HG02588 (cell line): ENCODE data around the gene KRTAP10-4.
"Not testable (repeated sequence)": the region's sequence is repeated elsewhere in the genome, so short reads cannot be mapped to it uniquely, and the experiment has no call there.

Source experiments
- ATAC-seq: cut with Tn5 transposase; IDR thresholded peaks from one replicate; pipeline ENCODE4 v1.9.1; 2021; ENCODE audit warnings: mild to moderate bottlenecking, moderate library complexity; ENCODE audit not compliant: unreplicated experiment

Gene KRTAP10-4

DNA sequence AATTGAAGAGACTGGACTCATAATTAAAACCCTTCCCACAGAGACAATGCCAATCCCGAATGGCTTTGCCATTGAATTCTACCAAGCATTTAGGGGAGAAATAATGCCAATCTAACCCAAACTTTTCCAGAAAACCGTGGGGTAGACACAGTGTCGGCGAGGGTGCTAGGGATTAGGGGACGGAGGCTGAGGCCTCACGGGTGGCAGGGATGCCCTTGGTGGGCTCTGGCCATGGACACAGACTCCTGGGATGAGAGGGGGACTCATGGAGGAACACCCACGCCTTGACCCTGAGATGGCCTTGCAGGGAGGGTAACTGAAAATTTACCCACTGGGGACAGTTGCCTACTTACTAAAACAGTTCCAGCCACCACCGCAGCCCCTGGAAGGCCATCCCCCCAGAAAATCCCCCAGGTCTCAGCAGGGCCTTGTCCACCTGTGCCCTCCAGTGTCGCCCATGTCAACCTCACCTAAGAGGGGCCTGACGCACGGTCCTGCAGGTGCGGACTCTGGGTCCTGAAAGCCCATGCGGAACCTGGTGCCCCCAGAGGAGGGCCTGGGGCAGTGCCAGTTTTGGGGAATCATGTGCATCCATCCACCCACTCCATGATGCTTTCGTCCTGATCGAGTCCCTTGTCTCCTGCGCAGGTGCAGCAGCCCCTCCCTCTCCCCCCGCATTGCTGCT lies 5.0 kb downstream of the KRTAP10-4 start:
- no peak for ATAC-seq

DNA sequence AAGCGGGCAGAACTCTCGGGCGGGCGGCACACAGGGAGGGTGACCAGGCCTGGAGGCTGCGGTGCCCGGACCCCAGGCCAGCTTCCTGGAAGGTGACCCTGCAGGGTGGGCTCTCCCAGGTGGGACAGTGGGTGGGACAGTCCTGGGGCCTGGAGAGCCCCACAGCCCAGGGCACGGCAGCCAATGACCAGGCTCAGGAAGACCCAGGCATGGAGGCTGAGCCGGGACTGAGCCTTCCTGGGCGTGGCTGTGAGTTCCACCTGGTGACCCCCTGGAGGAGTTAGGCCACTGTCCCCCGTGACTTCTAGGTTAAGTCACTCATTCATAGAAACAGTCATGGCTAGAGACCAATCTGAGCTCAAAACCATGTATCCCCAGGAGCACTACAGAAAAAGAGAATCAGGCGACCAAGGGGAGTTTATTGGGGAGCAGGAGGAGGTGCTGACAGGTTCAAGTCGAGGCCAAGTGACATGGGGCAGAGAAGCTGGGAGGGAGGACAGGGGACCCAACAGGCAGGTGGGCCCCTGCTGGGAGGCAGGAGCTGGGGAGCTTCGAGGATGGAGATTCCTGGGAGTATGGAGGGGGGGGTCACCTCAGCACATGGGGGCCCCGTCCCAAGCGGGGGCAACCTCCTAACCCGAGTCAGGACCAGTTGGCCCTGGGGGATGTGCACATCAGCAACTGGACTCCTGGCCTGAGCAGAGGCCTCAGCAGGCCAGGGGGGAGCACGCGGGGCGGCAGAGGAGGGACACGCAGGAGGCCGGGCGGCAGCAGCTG lies 5.7 kb downstream of the KRTAP10-4 start:
- no peak for ATAC-seq

DNA sequence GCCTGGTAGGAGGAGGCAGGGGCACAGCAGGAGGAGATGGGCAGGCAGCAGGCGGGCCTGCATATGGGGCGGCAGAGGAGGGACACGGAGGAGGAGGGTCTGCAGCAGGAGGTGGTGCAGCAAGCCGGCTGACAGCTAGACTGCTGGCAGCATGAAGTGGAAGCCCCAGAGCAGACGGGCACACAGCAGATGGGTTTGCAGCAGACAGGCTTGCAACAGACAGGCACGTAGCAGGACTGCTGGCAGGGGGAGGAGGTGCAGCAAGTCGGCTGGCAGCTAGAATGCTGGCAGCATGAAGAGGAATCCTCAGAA lies 6.3 kb downstream of the KRTAP10-4 start:
- ATAC-seq: no peak

DNA sequence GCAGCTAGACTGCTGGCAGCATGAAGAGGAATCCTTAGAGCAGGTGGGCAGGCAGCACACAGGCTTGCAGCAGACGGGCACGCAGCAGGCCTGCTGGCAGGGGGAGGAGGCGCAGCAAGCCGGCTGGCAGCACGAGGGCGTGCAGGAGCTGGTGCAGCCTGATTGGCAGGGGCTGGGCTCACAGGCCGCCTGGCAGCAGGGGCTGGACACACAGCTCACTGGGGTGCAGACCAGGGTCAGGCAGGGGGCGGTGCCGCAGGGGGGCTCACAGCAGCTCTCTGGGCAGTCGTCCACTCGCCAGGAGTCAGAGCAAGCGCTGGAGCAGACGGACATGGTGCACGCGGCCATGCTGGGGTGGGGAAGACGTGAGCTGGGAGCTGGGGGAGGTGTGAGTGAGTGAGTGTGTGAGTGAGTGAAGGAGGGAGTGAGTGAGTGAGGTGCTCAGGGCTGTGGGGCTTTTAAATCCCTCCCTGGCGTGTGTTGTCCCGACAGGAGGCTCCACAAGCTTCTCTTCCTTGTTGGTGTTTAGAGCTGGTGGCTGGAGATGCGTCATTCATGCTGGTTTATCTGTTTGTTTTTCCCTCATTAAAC lies 6.8 kb downstream of the KRTAP10-4 start, which contains the start of gene KRTAP10-5:
KRTAP10-5 (minus strand) TSS at position 374 of the 591 bp plus-strand sequence; CDS start at position 348, 26 bp downstream.
- not testable (repeated sequence) for ATAC-seq

DNA sequence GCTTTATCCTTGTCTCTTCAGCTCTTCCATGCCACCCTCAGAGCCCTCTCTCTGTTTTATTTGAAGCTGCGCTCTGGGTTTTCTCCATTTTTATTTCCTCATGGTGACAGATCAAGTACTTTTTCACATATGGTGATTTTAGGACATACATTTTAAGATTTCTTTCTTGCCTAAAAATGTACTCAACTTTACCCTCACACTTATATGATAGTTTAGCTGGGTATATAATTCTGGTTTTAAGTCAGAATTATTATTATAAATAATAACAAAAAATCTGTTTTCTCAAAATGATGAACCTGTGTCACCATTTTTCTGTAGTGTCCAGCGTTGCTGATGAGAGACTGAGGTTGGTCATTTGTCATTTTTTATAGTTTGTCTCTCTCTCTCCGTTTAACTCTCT lies 7.6 kb downstream of the KRTAP10-4 start:
- ATAC-seq: no peak

DNA sequence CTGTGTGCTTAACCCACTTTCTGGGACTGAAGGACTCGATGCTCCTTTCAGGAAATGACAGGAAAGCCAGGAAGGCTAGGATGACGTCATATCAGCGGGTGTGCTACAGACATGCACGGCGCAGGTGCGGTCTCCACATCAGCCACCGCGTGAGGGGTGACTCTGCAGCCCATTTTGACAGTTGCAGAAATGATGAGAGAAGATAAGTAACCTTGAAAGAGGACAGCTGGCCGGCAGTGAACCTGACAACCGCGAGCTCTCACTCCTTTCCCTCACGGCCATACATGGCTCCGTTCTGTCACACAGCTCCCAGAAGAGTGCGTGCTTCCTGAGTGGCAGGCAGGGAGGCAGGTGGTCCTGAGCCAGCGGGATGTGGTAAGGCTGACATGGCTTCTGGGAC lies 8.5 kb downstream of the KRTAP10-4 start:
- no peak for ATAC-seq

DNA sequence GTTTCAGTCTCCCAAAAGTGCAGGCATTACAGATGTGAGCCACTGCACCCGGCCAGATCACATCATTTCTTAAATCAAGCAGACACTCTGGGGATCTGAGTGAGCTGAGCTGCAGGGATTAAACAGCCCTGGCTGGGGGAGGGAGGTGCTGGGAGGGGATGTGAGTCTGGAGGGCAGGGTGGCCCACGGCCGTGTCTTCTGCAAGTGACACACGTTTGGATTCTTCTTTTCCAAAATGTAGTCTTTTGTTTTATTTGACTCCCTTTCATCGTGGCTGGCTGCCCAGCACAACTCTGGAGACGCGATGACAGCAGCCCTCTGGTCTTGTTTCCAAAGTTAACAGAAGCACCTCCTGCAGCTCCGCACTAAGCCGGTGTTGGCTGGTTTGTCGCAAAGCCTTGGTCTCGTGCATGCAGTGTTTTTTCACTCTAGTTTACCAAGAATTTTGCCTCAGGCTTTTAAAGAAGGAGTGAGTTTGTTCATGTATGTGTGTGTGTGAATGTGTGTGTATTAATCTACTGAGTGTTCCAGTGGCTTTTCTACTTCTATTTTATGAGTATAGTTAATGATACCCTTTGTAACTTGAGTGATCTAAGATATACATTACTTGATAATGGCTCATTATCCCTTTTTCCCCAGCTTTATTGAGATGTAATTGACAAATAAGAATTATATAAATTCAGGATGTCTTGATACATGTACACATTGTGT lies 9.7 kb downstream of the KRTAP10-4 start:
- no peak for ATAC-seq

DNA sequence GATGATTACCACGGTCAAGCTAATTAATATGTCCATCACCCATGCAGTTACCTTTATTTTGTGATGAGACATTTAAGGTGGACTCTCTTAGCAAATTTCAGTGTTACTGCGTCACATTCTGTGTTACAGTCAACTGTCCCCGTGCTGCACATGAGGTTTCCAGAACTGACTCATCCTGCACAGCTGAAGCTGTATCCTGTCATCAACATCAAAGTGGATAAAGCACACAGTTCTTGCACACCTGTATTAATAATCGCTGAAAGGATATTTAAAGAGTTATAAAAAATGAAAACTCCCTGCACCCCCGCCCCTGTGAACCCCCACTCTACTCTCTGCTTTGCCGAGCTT lies 10.2 kb downstream of the KRTAP10-4 start:
- no peak for ATAC-seq

DNA sequence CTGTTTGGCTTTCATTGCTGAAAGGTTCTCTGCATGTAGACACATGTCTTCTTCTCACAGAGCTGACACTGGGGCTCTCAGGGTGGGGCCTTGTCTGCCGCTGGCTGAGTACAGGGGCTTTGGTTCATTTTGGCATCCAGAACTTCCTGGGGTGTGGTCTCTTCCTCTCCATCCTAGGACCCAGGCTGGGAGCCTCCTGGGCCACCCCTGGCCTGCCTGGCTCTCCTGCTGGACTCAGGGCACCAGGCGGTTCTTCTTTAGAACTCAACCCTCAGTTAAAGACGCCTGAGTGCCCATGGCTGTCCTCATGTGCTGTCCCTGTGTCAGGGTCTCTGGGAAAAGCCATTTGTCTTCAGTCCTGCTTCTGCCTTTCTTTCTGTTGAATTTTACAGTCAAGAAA lies 12.4 kb downstream of the KRTAP10-4 start:
- ATAC-seq: no peak

DNA sequence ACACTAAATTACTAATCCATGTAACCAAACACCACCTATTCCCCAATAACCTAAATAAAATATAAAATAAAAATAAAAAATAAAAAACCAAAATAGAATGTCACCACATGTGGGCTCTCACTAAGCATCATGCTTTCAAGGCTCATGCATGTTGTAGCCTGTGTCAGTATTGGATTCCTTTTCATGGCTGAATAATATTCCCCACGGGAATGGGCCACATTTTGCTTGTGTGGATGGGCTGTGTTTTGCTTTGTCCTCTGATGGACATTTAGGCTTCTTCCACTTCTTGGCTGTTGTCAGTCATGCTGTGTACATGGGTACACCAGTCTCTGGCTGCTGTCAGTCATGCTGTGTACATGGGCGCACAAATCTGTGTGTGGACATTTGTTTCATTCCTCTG lies 15.6 kb downstream of the KRTAP10-4 start:
- ATAC-seq: no peak

DNA sequence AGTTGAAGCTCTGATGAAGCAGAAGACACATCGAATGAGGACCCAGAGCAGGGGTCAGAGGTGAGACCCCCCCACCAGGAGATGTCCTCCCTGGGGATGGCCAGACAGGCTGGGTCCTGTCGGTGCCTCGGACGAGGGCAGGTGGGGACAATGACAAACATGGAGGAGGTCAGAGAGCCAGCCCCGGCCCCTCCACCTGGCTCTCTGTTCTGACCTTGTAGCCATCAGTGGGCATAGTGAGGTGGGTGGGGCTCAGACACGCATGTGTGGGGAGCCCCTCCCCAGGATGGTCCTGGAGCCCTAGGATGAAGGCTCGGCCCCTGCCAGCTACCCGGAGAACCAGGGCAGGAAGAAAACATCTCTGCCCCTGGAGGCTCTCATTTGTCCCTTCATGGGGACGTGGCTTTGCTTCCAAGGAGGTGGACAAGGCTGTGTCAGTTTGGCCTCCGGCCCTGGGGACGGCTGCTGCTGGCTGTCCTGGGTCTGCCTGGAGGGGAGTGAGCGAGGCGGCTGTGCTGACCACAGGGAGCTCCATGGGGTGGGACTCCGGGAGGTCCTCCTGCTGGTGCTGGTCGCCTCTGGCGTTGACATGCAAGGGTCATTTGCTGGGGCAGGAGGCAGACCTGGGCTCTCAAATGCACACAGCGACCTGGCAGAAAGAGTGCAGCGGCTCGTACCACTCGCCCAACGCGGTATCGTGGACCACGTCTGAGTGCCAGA lies 16.2 kb downstream of the KRTAP10-4 start:
- ATAC-seq: no peak

DNA sequence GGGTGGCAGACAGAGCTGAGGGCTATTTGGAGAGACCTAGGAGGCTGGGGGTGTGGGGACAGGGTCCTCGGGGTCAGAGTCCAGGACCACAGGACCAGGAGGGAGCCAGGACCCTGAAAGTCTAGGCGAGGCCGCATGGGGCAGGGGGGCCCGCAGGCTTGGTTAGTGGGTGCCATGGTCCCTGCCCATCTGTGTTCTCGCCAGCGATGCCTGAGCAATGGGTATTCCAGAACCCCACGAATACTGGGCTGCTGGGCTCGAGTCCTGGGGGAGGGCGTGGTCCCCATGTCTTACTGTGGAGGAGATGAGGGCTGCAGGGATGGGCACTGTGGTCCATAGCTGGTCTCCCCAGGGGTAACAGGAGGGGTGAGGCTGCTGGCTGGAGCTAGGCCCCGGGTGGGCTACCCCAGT lies 16.8 kb downstream of the KRTAP10-4 start:
- no peak for ATAC-seq

DNA sequence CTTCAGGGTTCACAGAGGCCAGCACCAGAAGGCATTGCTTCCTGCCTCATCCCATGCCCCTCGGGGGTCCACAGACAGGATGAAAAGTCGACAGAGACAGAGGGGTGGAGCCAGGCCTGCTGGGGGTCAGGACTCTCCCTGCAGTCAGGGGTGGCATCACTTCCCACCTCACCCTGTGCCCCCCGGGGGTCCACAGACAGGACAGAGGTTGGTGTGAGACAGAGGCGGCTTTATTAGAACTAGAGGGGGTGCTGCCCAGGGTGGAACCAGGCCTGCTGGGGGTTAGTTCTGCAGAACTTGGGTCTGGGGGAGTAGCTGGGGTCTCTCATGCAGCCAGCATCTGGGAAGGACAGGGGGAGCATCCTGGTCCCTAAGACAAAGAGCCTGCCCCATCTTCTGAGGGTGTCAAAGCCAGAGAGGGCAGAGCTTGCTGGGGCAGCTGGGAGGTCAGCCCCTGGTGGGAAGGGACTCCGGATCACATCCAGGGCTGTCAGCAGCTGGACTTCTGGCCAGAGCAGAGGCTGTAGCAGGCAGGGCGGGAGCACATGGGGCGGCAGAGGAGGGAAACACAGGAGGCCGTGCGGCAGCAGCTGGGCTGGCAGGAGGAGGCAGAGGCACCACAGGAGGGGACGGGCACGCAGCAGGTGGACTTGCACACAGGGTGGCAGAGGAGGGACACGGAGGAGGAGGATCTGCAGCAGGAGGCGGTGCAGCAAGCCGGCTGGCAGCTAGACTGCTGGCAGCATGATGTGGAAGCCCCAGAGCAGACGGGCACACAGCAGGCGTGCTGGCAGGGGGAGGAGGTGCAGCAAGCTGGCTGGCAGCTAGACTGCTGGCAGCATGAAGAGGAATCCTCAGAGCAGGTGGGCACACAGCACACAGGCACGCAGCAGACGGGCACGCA lies 17.6 kb downstream of the KRTAP10-4 start:
- not testable (repeated sequence) for ATAC-seq

DNA sequence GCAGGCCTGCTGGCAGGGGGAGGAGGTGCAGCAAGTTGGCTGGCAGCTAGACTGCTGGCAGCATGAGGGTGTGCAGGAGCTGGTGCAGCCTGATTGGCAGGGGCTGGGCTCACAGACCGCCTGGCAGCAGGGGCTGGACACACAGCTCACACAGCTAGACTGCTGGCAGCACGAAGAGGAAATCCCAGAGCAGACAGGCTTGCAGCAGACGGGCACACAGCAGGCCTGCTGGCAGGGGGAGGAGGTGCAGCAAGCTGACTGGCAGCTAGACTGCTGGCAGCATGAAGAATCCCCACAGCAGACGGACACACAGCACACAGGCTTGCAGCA lies 18.2 kb downstream of the KRTAP10-4 start:
- ATAC-seq: not testable (repeated sequence)

DNA sequence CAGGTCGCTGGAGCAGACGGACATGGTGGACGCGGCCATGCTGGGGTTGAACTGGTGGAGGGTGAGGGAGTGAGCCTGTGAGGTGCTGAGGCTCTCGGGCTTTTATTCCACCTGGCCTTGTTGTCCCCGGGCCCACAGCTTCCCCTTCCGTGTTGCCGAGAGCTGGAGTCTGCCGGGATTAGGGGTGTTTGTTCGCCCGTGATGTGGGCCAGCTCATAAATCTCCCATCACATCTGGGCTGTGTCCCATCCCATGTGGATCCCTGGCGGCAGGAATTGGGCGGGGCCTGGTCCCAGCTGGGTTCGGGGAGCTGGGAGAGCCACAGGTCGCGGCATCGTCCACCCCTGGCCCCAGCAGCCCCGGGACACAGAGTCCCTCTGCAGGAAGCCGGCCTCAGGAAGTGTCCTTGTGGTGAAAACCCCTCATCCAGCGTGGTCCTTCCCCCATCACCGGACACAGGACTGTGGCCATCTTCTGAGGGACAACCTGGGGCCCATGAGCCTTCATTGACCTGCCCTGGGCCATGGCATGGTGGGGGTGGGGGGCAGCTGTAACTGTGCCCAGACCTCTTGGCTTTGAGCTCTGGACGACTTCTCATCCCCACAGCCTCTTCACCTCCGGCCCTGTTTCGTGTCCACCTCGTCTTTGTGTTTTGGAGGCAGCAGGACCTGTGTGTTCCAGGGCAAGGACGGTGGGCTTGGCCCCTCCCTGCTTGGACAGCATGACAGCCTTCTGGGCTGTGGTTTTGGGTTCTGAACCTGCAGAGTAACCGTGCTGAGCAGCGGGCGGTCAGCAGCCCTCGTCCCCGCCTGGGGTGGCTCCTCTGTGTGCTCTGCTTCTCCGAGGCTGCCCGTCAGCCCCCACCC lies 19.1 kb downstream of the KRTAP10-4 start, which contains the start of gene KRTAP10-6:
KRTAP10-6 (minus strand) TSS at position 60 of the 866 bp plus-strand sequence; CDS start at position 39, 21 bp downstream.
- no peak for ATAC-seq

DNA sequence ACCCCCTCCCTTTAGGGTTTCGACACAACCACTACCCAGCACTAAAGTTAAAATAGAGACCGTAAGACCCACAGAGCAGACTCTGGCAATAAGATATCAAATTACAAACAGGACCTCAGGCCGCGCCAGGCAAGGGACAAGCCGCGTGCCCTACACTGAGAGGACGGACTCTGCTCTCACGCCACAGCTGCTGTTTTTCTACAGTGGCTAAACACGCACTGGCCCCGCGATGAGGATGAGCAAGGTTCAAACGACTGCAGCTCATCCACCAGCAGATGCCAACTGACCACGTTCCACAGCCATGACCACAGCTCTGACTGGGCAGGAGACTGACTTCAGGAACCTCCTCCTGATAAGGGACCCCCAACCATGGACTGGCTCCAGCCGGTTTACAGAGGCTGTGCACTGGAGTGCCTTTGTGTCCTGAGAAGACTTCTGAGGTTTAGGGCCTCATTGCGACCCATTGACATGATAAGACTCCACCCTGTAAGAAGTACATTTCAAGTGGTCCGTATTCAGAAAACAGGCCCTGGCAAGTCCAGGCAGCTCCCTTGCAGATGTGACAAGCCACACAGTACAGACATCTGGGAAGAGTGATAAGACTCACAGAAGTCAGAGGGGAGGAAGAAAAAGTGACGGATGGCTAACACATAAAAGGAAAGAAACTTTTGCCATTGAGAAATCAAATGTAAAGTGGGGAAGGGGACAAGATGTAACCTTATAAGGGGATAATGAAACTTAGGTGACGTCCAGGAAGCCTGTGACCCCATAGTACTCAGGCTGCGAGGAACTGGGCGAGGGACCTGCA lies 20.3 kb downstream of the KRTAP10-4 start:
- ATAC-seq: no peak

DNA sequence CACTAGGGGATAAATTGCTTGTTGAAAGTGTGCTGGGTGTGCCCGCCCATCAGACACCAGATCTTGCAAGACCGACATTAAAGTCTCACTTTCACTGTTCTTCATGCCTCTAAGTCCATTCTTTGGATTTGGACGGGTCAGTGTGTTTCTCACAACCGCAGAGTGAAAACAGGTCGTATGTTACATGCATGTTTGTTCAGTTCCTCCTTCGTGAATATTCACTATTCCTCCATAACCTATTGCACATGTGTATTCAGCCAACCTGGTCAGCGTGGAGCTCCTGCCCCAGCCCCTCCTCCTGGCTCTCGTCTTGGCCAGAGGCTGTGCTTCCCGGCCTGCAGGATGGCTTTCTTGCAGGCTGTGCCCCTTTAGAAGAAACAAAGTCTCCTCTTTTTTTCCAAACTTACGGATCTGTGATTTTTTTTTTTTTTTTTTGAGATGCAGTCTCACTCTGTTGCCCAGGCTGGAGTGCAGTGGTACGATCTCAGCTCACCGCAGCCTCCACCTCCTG lies 20.9 kb downstream of the KRTAP10-4 start:
- no peak for ATAC-seq

DNA sequence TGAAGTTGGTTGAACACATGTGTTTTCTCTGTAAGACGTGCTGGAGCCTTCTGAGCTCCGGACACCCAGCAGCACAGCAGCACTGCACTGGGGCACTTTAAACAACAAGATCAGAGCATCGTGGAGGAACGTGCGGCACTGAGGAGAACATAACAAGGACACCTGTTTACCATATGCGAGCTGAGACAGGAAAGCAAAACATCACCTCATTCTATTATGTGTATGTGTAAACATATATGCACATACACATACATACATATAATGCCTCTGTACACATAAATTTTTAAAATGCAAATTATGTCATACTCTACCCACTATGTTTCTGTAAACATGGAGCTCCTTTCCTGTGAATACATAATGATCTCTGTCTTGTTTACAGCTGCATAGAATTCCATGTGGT lies 22.0 kb downstream of the KRTAP10-4 start:
- no peak for ATAC-seq
